ENCODE results near the gene LILRB3.
"Not testable (repeated sequence)": the region's sequence is repeated elsewhere in the genome, so short reads cannot be mapped to it uniquely, and the experiment has no call there.

The LILRB3 gene

GRCh38 chr19:54191011-54191810 lies 31.6 kb downstream of the LILRB3 start, which contains the start of gene TSEN34:
Gene TSEN34, plus strand, starts transcription at chr19:54191308. Its CDS starts 57 bp downstream, at chr19:54191365.
- peak within 1 kb of the TSS; percentile 78 for H3K4me3 ChIP-seq (ENCODE audit: insufficient read depth, low read depth, low read length)
- H3K4me1 ChIP-seq (ENCODE audit: control insufficient read depth, insufficient read depth, low read length) = peaks cover 9% of the 10 kb centered on the region
- 1% methylated on average over 77 of the region's 77 CpGs for WGBS, 2 experiments
- no peaks in the 10 kb centered on the region for H3K27me3 ChIP-seq (ENCODE audit: control insufficient read depth, insufficient read depth, low read length, poor library complexity, severe bottlenecking)
- peak within 1 kb of the TSS; percentile 99 for H3K27ac ChIP-seq (ENCODE audit: insufficient read depth, low read depth, low read length, poor library complexity, severe bottlenecking)
- peaks cover 23% of the 10 kb centered on the region for H3K36me3 ChIP-seq (ENCODE audit: control insufficient read depth, insufficient read depth, low read length)
- H3K9me3 ChIP-seq (ENCODE audit: control insufficient read depth, low read length) = no peaks in the 10 kb centered on the region

DNA sequence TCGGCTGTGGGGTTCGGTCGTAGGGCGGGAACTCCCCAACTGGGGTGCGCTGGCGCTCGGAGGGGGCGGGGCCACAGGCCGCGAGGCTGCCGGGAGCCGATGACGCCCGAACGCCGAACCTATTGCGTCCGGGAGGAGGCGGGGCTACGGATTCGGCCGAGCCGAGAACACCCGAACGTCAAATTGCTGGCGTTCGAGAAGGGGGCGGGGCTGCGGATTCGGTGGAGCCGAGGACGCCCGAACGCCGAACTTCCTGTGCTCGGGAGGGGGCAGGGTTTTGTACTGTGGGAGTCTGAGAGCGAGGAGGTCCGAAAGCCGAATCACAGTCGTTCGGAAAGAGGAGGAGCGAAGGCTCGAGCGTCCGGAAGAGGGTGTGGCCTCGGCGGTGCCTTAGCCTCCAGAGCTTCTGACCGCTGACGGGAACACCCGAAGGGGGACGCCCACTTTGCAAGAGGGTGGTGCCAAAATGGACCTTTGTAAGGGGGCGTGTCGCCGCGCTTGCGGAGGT lies 32.2 kb downstream of the LILRB3 start:
- no peaks in the 10 kb centered on the region for H3K27me3 ChIP-seq (ENCODE audit: control insufficient read depth, insufficient read depth, low read length, poor library complexity, severe bottlenecking)
- 0 to 1% methylated on average over 56 of the region's 56 CpGs for WGBS, 2 experiments

GRCh38 chr19:54189735-54190502 lies 32.9 kb downstream of the LILRB3 start:
- Histone ChIP-seq H3K36me3 (ENCODE audit: control insufficient read depth, insufficient read depth, low read length) (peaks cover 25% of the 10 kb centered on the region), H3K4me3 (ENCODE audit: insufficient read depth, low read depth, low read length) (peak overlapping the region; percentile 83), H3K9me3 (ENCODE audit: control insufficient read depth, low read length) (no peaks in the 10 kb centered on the region)

More for the DNA sequence above, 32.2 kb downstream of the LILRB3 start:
- Histone ChIP-seq H3K27ac (ENCODE audit: insufficient read depth, low read depth, low read length, poor library complexity, severe bottlenecking) (peak overlapping the region; percentile 99), H3K9me3 (ENCODE audit: control insufficient read depth, low read length) (no peaks in the 10 kb centered on the region), H3K4me1 (ENCODE audit: control insufficient read depth, insufficient read depth, low read length) (peaks cover 9% of the 10 kb centered on the region), H3K4me3 (ENCODE audit: insufficient read depth, low read depth, low read length) (peak overlapping the region; percentile 78), H3K36me3 (ENCODE audit: control insufficient read depth, insufficient read depth, low read length) (peaks cover 25% of the 10 kb centered on the region)

DNA sequence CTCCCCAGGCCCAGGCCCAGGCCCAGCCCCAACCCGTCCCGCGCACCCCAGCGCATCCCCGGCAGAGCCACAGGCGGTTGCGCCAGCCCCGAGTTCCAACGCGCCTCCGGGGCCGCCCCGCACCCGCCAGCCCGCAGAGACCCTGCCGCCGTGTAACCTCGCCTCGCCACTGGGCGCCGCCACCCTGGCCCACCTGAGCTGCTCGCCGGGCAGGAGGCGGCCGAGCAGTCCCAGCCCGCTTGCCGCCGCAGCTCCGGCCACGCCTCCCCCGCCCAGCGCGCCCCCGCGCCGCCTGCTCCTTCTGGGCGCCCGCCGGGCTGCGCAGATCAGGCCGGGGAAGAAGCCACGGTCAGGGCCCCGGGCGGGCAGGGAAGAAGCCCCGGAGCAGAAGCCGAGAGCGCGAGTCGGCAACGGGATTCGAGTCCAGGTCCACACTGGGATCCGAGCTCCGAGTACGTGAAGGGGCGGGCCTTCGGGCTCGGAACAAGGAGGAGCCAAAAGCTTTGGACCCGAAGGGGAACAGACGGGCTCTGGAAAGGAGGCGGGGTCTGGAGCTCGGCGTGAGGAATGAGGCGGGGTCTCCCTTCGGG lies 33.6 kb downstream of the LILRB3 start, which contains the start of gene MBOAT7:
Gene MBOAT7 (minus strand): TSS at position 436 of the 590 bp plus-strand sequence. CDS start 1,072 bp downstream, outside the sequence.
- peaks cover 9% of the 10 kb centered on the region for H3K4me1 ChIP-seq (ENCODE audit: control insufficient read depth, insufficient read depth, low read length)
- no peaks in the 10 kb centered on the region for H3K27me3 ChIP-seq (ENCODE audit: control insufficient read depth, insufficient read depth, low read length, poor library complexity, severe bottlenecking)
- H3K9me3 ChIP-seq (ENCODE audit: control insufficient read depth, low read length) = no peaks in the 10 kb centered on the region
- H3K27ac ChIP-seq (ENCODE audit: insufficient read depth, low read depth, low read length, poor library complexity, severe bottlenecking) = peak within 1 kb of the TSS; percentile 99
- peak within 1 kb of the TSS; percentile 83 for H3K4me3 ChIP-seq (ENCODE audit: insufficient read depth, low read depth, low read length)
- 0% methylated on average over 64 of the region's 64 CpGs for WGBS, 2 experiments
- H3K36me3 ChIP-seq (ENCODE audit: control insufficient read depth, insufficient read depth, low read length) = peaks cover 19% of the 10 kb centered on the region

More at GRCh38 chr19:54189735-54190502, 32.9 kb downstream of the LILRB3 start:
- 0% methylated on average over 65 of the region's 65 CpGs for WGBS, 2 experiments
- Histone ChIP-seq H3K4me1 (ENCODE audit: control insufficient read depth, insufficient read depth, low read length) (peaks cover 9% of the 10 kb centered on the region), H3K27ac (ENCODE audit: insufficient read depth, low read depth, low read length, poor library complexity, severe bottlenecking) (peak overlapping the region; percentile 99), H3K27me3 (ENCODE audit: control insufficient read depth, insufficient read depth, low read length, poor library complexity, severe bottlenecking) (no peaks in the 10 kb centered on the region)

DNA sequence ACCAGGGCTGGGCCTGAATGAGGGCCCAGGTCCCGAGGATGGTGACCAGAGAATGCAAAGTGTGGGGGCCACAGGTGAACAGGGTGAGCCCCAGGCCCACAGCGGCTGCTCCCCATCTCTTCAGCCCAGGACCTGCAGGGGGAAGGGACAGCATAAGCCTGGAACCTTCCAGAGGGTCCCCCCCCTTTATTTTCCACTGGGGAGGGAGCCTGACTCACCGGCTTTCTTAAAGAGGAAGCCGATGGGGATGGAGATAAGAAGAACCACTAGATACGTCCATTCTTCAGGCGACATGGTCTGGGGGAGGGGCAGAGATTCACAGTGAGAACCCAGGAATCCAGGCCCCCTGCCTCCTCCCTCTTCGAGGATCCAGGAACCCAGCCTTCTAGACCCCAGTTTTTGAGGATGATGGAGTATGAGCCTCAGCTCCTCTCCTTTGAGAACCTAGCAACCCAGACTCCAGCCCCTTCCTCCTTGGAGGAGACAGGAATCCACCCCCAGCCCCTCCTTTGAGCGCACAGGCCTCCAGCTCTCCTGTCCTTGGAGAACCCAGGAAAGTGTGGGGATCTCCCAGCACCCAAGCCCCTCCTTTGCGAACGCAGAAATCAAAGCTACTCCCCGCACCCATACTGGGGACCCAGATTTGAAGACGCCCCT lies 34.5 kb downstream of the LILRB3 start:
- Histone ChIP-seq H3K4me3 (ENCODE audit: insufficient read depth, low read depth, low read length) (peak overlapping the region; percentile 83), H3K36me3 (ENCODE audit: control insufficient read depth, insufficient read depth, low read length) (peaks cover 18% of the 10 kb centered on the region), H3K4me1 (ENCODE audit: control insufficient read depth, insufficient read depth, low read length) (peaks cover 9% of the 10 kb centered on the region), H3K9me3 (ENCODE audit: control insufficient read depth, low read length) (no peaks in the 10 kb centered on the region), H3K27me3 (ENCODE audit: control insufficient read depth, insufficient read depth, low read length, poor library complexity, severe bottlenecking) (no peaks in the 10 kb centered on the region), H3K27ac (ENCODE audit: insufficient read depth, low read depth, low read length, poor library complexity, severe bottlenecking) (no peak overlapping the region)
- 32% methylated on average over 12 of the region's 12 CpGs for WGBS, 2 experiments

GRCh38 chr19:54186934-54187381 lies 35.8 kb downstream of the LILRB3 start:
- H3K27ac ChIP-seq (ENCODE audit: insufficient read depth, low read depth, low read length, poor library complexity, severe bottlenecking) = no peak overlapping the region
- H3K36me3 ChIP-seq (ENCODE audit: control insufficient read depth, insufficient read depth, low read length) = peaks cover 17% of the 10 kb centered on the region
- 93 to 95% methylated on average over 11 of the region's 11 CpGs for WGBS, 2 experiments
- H3K9me3 ChIP-seq (ENCODE audit: control insufficient read depth, low read length) = no peaks in the 10 kb centered on the region
- H3K4me1 ChIP-seq (ENCODE audit: control insufficient read depth, insufficient read depth, low read length) = peaks cover 3% of the 10 kb centered on the region
- no peak overlapping the region for H3K4me3 ChIP-seq (ENCODE audit: insufficient read depth, low read depth, low read length)
- no peaks in the 10 kb centered on the region for H3K27me3 ChIP-seq (ENCODE audit: control insufficient read depth, insufficient read depth, low read length, poor library complexity, severe bottlenecking)

GRCh38 chr19:54186351-54186750 lies 36.5 kb downstream of the LILRB3 start:
- H3K9me3 ChIP-seq (ENCODE audit: control insufficient read depth, low read length) = no peaks in the 10 kb centered on the region
- peaks cover 17% of the 10 kb centered on the region for H3K36me3 ChIP-seq (ENCODE audit: control insufficient read depth, insufficient read depth, low read length)
- 92 to 94% methylated on average over 8 of the region's 8 CpGs for WGBS, 2 experiments
- no peak overlapping the region for H3K27ac ChIP-seq (ENCODE audit: insufficient read depth, low read depth, low read length, poor library complexity, severe bottlenecking)
- no peaks in the 10 kb centered on the region for H3K4me1 ChIP-seq (ENCODE audit: control insufficient read depth, insufficient read depth, low read length)
- H3K27me3 ChIP-seq (ENCODE audit: control insufficient read depth, insufficient read depth, low read length, poor library complexity, severe bottlenecking) = no peaks in the 10 kb centered on the region
- no peak overlapping the region for H3K4me3 ChIP-seq (ENCODE audit: insufficient read depth, low read depth, low read length)

GRCh38 chr19:54183431-54183830 lies 39.4 kb downstream of the LILRB3 start:
- WGBS, 2 experiments = 95 to 97% methylated on average over 11 of the region's 11 CpGs
- Histone ChIP-seq H3K27ac (ENCODE audit: insufficient read depth, low read depth, low read length, poor library complexity, severe bottlenecking) (no peak overlapping the region), H3K4me3 (ENCODE audit: insufficient read depth, low read depth, low read length) (no peak overlapping the region), H3K4me1 (ENCODE audit: control insufficient read depth, insufficient read depth, low read length) (peaks cover 14% of the 10 kb centered on the region), H3K27me3 (ENCODE audit: control insufficient read depth, insufficient read depth, low read length, poor library complexity, severe bottlenecking) (no peaks in the 10 kb centered on the region), H3K36me3 (ENCODE audit: control insufficient read depth, insufficient read depth, low read length) (peaks cover 17% of the 10 kb centered on the region), H3K9me3 (ENCODE audit: control insufficient read depth, low read length) (no peaks in the 10 kb centered on the region)

GRCh38 chr19:54181894-54182293 lies 40.9 kb downstream of the LILRB3 start:
- WGBS, 2 experiments = 95 to 98% methylated on average over 3 of the region's 3 CpGs
- Histone ChIP-seq H3K36me3 (ENCODE audit: control insufficient read depth, insufficient read depth, low read length) (peaks cover 17% of the 10 kb centered on the region), H3K4me1 (ENCODE audit: control insufficient read depth, insufficient read depth, low read length) (peaks cover 14% of the 10 kb centered on the region)
- H3K4me3 ChIP-seq (ENCODE audit: insufficient read depth, low read depth, low read length); H3K27ac ChIP-seq (ENCODE audit: insufficient read depth, low read depth, low read length, poor library complexity, severe bottlenecking); H3K9me3 ChIP-seq (ENCODE audit: control insufficient read depth, low read length); H3K27me3 ChIP-seq (ENCODE audit: control insufficient read depth, insufficient read depth, low read length, poor library complexity, severe bottlenecking): not testable (repeated sequence)
